HCT116 (cell line): ENCODE results near the gene ADD1. TPM values are rescaled to one million over a fixed set of nuclear protein-coding genes. Genes with fewer than 3 reads are reported as not detected.

ENCODE experiments used
- ATAC-seq: fragments of 200-7000 bp; cut with Tn5 transposase; 2 replicates; pipeline ENCODE4 v1.9.1; 2020; ENCODE audit warnings: mild to moderate bottlenecking, moderate library complexity
- BruUV-seq: library from RNA; stranded (reverse); fragments of 400-500 nt; replicated peaks from 2 replicates; lab custom pipeline; 2021; lab: Mats Ljungman, UMichigan
- CTCF ChIA-PET: fragments of 300-600 bp; sonication (Branson Sonifier 250); formaldehyde crosslinking; loops from one replicate; lab custom pipeline; 2021; ENCODE audit warnings: antibody characterized with exemption; lab: Charles Lee
- POLR2A ChIA-PET: fragments of 300-600, 350-600 bp; sonication (Branson Sonifier 250); formaldehyde crosslinking; loops from one replicate; lab custom pipeline; 2021; ENCODE audit warnings: antibody characterized with exemption; lab: Charles Lee
- RAD21 ChIA-PET, 2 experiments: fragments of 300-600 bp; sonication (Branson Sonifier 250); formaldehyde crosslinking; loops; one replicate each; lab custom pipeline; 2023; ENCODE audit warnings: low total read pairs in 2 of 2; ENCODE audit not compliant: uncharacterized antibody in 2 of 2, unreplicated experiment in 2 of 2, low non-redundant PET in 1 of 2; lab: Charles Lee
- DNase-seq: peaks from one replicate; pipeline ENCODE4 v3.0.0-alpha.2; 2010; ENCODE audit warnings: low read depth, low spot score
- H2AFZ ChIP-seq: fragments of 200-600 bp; shearing (Covaris generic), sonication (generic); 2 replicates; pipeline ENCODE4 v1.6.1; 2017; ENCODE audit warnings: low read depth, mixed run types, mixed read lengths, antibody characterized with exemption, low read length; ENCODE audit not compliant: poor library complexity, severe bottlenecking
- H3K27ac ChIP-seq: 2 replicates; pipeline ENCODE4 v1.5.1; 2012; ENCODE audit warnings: low read depth, low read length
- H3K27me3 ChIP-seq: fragments of 200-600 bp; sonication (generic); 2 replicates; pipeline ENCODE4 v1.6.1; 2016; ENCODE audit warnings: mixed run types, low read length, mixed read lengths; ENCODE audit not compliant: insufficient read depth
- H3K36me3 ChIP-seq, 2 experiments: fragments of 200-500 bp in 1 of 2; fragments of 200-600 bp in 1 of 2; sonication (Bioruptor generic) in 1 of 2; sonication (generic) in 1 of 2; 2 replicates each; pipeline versions ENCODE4 v1.5.1 to v1.6.1; 2014 to 2016; ENCODE audit warnings: low read length in 2 of 2, inconsistent platforms in 1 of 2, mixed read lengths in 1 of 2, mixed run types in 1 of 2; ENCODE audit not compliant: insufficient read depth in 2 of 2, control insufficient read depth in 1 of 2
- H3K4me1 ChIP-seq, 2 experiments: fragments of 200-600 bp in 1 of 2; sonication (generic) in 1 of 2; 2 replicates each; pipeline versions ENCODE4 v1.5.1 to v1.6.1; 2012 to 2017; ENCODE audit warnings: low read length in 2 of 2, inconsistent platforms in 1 of 2, mild to moderate bottlenecking in 1 of 2, mixed read lengths in 1 of 2, mixed run types in 1 of 2, moderate library complexity in 1 of 2; ENCODE audit not compliant: insufficient read depth in 2 of 2, control insufficient read depth in 1 of 2
- H3K4me2 ChIP-seq: fragments of 200-600 bp; sonication (generic); 2 replicates; pipeline ENCODE4 v1.6.1; 2017; ENCODE audit warnings: mixed run types, low read length, mixed read lengths
- H3K4me3 ChIP-seq, 2 experiments: fragments of 200-600 bp in 1 of 2; sonication (generic) in 1 of 2; replicated peaks in 1 of 2; 2 replicates each; pipeline ENCODE4 v1.5.1; 2011 to 2016; ENCODE audit warnings: low read length in 2 of 2, control low read depth in 1 of 2, low read depth in 1 of 2, mild to moderate bottlenecking in 1 of 2, mixed read lengths in 1 of 2, mixed run types in 1 of 2
- H3K79me2 ChIP-seq: fragments of 200-600 bp; sonication (generic); 2 replicates; pipeline ENCODE4 v1.6.1; 2017; ENCODE audit warnings: mild to moderate bottlenecking, mixed run types, low read length, moderate library complexity, mixed read lengths; ENCODE audit not compliant: insufficient read depth
- H3K9ac ChIP-seq: fragments of 200-600 bp; sonication (generic); 2 replicates; pipeline ENCODE4 v1.6.1; 2016; ENCODE audit warnings: low read length, mixed read lengths
- H3K9me2 ChIP-seq: fragments of 200-600 bp; sonication (generic), shearing (Covaris generic); 2 replicates; pipeline ENCODE4 v1.6.1; 2017; ENCODE audit warnings: mixed run types, mild to moderate bottlenecking, moderate library complexity; ENCODE audit not compliant: insufficient read depth
- H3K9me3 ChIP-seq, 2 experiments: fragments of 200-500 bp in 1 of 2; fragments of 200-600 bp in 1 of 2; sonication (Bioruptor generic) in 1 of 2; sonication (generic) in 1 of 2; 2 replicates each; pipeline ENCODE4 v1.6.1; 2014 to 2017; ENCODE audit warnings: low read length in 2 of 2, mixed read lengths in 2 of 2, inconsistent platforms in 1 of 2, low read depth in 1 of 2, mild to moderate bottlenecking in 1 of 2, mixed run types in 1 of 2, moderate library complexity in 1 of 2; ENCODE audit not compliant: control insufficient read depth in 1 of 2, insufficient read depth in 1 of 2
- H4K20me1 ChIP-seq: fragments of 200-600 bp; sonication (generic), shearing (Covaris generic); 2 replicates; pipeline ENCODE4 v1.6.1; 2017; ENCODE audit warnings: mixed run types, mild to moderate bottlenecking, moderate library complexity; ENCODE audit not compliant: insufficient read depth
- EGR1 ChIP-seq: IDR thresholded peaks from 2 replicates; pipeline ENCODE4 v1.6.1; 2012; ENCODE audit warnings: low read depth
- ELF1 ChIP-seq: IDR thresholded peaks from 2 replicates; pipeline ENCODE4 v1.6.1; 2012; ENCODE audit warnings: low read depth, borderline replicate concordance
- EZH2 ChIP-seq: fragments of 200-600 bp; sonication (generic); IDR thresholded peaks from 2 replicates; pipeline ENCODE4 v1.6.1; 2017; ENCODE audit warnings: antibody characterized with exemption, mixed run types
- FOSL1 ChIP-seq: IDR thresholded peaks from 2 replicates; pipeline ENCODE4 v1.6.1; 2012; ENCODE audit warnings: low read depth
- RAD21 ChIP-seq: IDR thresholded peaks from 2 replicates; pipeline ENCODE4 v1.6.1; 2012; ENCODE audit warnings: low read depth, mild to moderate bottlenecking
- SRF ChIP-seq: IDR thresholded peaks from 2 replicates; pipeline ENCODE4 v1.6.1; 2012; ENCODE audit warnings: low read depth
- YY1 ChIP-seq: IDR thresholded peaks from 2 replicates; pipeline ENCODE4 v1.6.1; 2011; ENCODE audit warnings: low read length, low read depth, moderate library complexity, mild to moderate bottlenecking; ENCODE audit not compliant: insufficient replicate concordance; ENCODE audit errors: extremely low read depth
- ZBTB33 ChIP-seq: IDR thresholded peaks from 2 replicates; pipeline ENCODE4 v1.6.1; 2011; ENCODE audit warnings: mild to moderate bottlenecking, low read length, moderate library complexity; ENCODE audit not compliant: insufficient replicate concordance; ENCODE audit errors: extremely low read depth
- ZFX ChIP-seq: fragments of 450-650 bp; IDR thresholded peaks from 2 replicates; pipeline ENCODE4 v1.6.1; 2017
- intact Hi-C: fragments of 100-400 bp; cut with micrococcal nuclease; formaldehyde crosslinking; loops from 2 replicates; pipeline ENCODE4 v1.10.0; 2022
- total RNA-seq: library from RNA; stranded (reverse); gene quantifications from one replicate; pipeline ENCODE4 v1.2.1, GENCODE V29; 2021; ENCODE audit not compliant: unreplicated experiment
- TF ChIP-seq, protein P1 (sequence below): IDR thresholded peaks from 2 replicates; pipeline ENCODE4 v1.6.1; 2012
- TF ChIP-seq, protein P2 (sequence below): IDR thresholded peaks from 2 replicates; pipeline ENCODE4 v1.6.1; 2012

ADD1 gene
- total RNA-seq, 1 experiment from 2014 or later, result 139 TPM

- RAD21 ChIA-PET, result no interaction called here
- intact Hi-C loops, result no loop called here
These were observed 62.6 kb downstream of the ADD1 start for GRCh38 chr4:2906218-2906617.

More at GRCh38 chr4:2906218-2906617, 62.6 kb downstream of the ADD1 start:
- Histone ChIP-seq H3K9ac (no peak overlapping the region), H3K9me2 (no peaks in the 10 kb centered on the region), H2AFZ (no peak overlapping the region), H3K79me2 (no peaks in the 10 kb centered on the region), H3K27ac (no peak overlapping the region), H3K4me1 (no peaks in the 10 kb centered on the region), H3K4me3 (no peak overlapping the region), H3K4me2 (no peak overlapping the region), H3K27me3 (no peaks in the 10 kb centered on the region), H3K9me3 (no peaks in the 10 kb centered on the region), H4K20me1 (no peaks in the 10 kb centered on the region), H3K36me3 (peaks cover 32 to 34% of the 10 kb centered on the region in 2 experiments)
- TF ChIP-seq ZBTB33 (no peak), EGR1 (no peak), ELF1 (no peak), ZFX (no peak), SRF (no peak), FOSL1 (no peak), YY1 (no peak), EZH2 (no peak), RAD21 (no peak)
- TF ChIP-seq, protein P1, sequence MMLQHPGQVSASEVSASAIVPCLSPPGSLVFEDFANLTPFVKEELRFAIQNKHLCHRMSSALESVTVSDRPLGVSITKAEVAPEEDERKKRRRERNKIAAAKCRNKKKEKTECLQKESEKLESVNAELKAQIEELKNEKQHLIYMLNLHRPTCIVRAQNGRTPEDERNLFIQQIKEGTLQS, result no peak
- TF ChIP-seq, protein P2, sequence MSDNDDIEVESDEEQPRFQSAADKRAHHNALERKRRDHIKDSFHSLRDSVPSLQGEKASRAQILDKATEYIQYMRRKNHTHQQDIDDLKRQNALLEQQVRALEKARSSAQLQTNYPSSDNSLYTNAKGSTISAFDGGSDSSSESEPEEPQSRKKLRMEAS, result no peak
- ChIA-PET POLR2A (no interaction called here), CTCF (no interaction called here)
- DNase-seq (no peak), ATAC-seq (no peak)
- no TSS peak for BruUV-seq
